Erythroblast (primary cell): ENCODE data around the gene STARD13.

Source experiments
- GATA1 ChIP-seq: IDR thresholded peaks from 2 replicates; pipeline ENCODE4 v1.6.1; 2011; ENCODE audit warnings: low read depth, mild to moderate bottlenecking, control low read depth, low read length, moderate library complexity
- POLR2A ChIP-seq: IDR thresholded peaks from 2 replicates; pipeline ENCODE4 v1.6.1; 2011; ENCODE audit warnings: mild to moderate bottlenecking, low read length

- TF ChIP-seq POLR2A = no peak
- no peak for TF ChIP-seq GATA1
Measured at GRCh38 chr13:33114146-33114545, 171.4 kb downstream of the STARD13 start.
